Tibial nerve (tissue), 4 donors: ENCODE results near the gene HSD17B1.

ENCODE experiments used
- CTCF ChIP-seq, 5 experiments: fragments of 200-600 bp in 3 of 5; fragments of 450-650 bp in 2 of 5; sonication (generic) in 3 of 5; IDR thresholded peaks; one replicate each; pipeline ENCODE4 v1.5.1; 2016 to 2019; ENCODE audit warnings: antibody characterized with exemption in 5 of 5, mild to moderate bottlenecking in 3 of 5, moderate library complexity in 2 of 5
- EP300 ChIP-seq, 2 donors: sonication (generic); formaldehyde crosslinking; IDR thresholded peaks; one replicate each; pipeline ENCODE4 v1.6.1; 2017; ENCODE audit warnings: antibody characterized with exemption in 2 of 2, mild to moderate bottlenecking in 1 of 2
- POLR2A ChIP-seq, 2 donors: fragments of 450-650 bp; IDR thresholded peaks; one replicate each; pipeline ENCODE4 v1.6.1; 2017; ENCODE audit warnings: antibody characterized with exemption in 2 of 2, mild to moderate bottlenecking in 2 of 2, moderate library complexity in 2 of 2

DNA sequence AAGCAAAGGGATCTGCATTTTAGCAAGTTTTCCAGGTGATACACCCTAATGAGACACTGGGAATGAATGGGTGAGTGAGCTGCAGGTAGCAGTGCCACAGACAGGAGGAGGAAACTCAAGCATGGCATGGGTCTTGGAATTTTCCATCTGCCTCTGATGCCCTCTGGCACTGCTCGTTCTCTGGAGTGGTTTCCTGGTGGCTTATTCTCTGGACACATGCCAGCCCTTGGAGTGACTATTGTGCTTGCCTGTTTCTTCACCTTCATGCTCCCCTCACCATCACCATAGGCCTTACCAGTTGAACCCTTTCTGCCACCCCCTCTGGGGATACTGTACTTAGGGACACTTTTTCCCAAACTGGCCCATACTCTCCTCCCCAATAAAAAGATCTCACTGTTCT lies 10.8 kb downstream of the HSD17B1 start:
- TF ChIP-seq CTCF (IDR thresholded peaks at IDR 0.05) (no peak), POLR2A (IDR thresholded peaks at IDR 0.05) (no peak), EP300 (IDR thresholded peaks at IDR 0.05) (no peak)
